ENCODE measurements around the gene ACSL6.

Gene ACSL6

GRCh38 chr5:131966551-131966950 lies 44.9 kb downstream of the ACSL6 start:
- in situ Hi-C loops (cut with MboI; ENCODE audit: low pct_unique_long_range_greater_than_20kb, low sequenced_read_pairs) = no loop called here
- no peak for DNase-seq

- no peak for DNase-seq
- in situ Hi-C loops (cut with MboI; ENCODE audit: low pct_unique_long_range_greater_than_20kb, low sequenced_read_pairs) = no loop called here
Observed at GRCh38 chr5:131965826-131966415, 45.5 kb downstream of the ACSL6 start.

GRCh38 chr5:131959906-131960305 lies 51.6 kb downstream of the ACSL6 start:
- in situ Hi-C loops (cut with MboI; ENCODE audit: low pct_unique_long_range_greater_than_20kb, low sequenced_read_pairs) = no loop called here
- no peak for DNase-seq

GRCh38 chr5:131959136-131959535 lies 52.3 kb downstream of the ACSL6 start:
- in situ Hi-C loops (cut with MboI; ENCODE audit: low pct_unique_long_range_greater_than_20kb, low sequenced_read_pairs) = no loop called here
- no peak for DNase-seq

- in situ Hi-C loops (cut with MboI; ENCODE audit: low pct_unique_long_range_greater_than_20kb, low sequenced_read_pairs) = no loop called here
- no peak for DNase-seq
Observed at GRCh38 chr5:131957721-131958441, 53.6 kb downstream of the ACSL6 start.

- no peak for DNase-seq
- in situ Hi-C loops (cut with MboI; ENCODE audit: low pct_unique_long_range_greater_than_20kb, low sequenced_read_pairs) = no loop called here
Observed at GRCh38 chr5:131953969-131954368, 57.5 kb downstream of the ACSL6 start.

GRCh38 chr5:131952301-131952857 lies 59.1 kb downstream of the ACSL6 start:
- no peak for DNase-seq
- in situ Hi-C loops (cut with MboI; ENCODE audit: low pct_unique_long_range_greater_than_20kb, low sequenced_read_pairs) = no loop called here

- in situ Hi-C loops (cut with MboI; ENCODE audit: low pct_unique_long_range_greater_than_20kb, low sequenced_read_pairs) = no loop called here
Observed at GRCh38 chr5:131950706-131951105, 60.8 kb downstream of the ACSL6 start.

GRCh38 chr5:131947445-131947844 lies 64.0 kb downstream of the ACSL6 start:
- in situ Hi-C loops (cut with MboI; ENCODE audit: low pct_unique_long_range_greater_than_20kb, low sequenced_read_pairs) = no loop called here
- DNase-seq = no peak

More at GRCh38 chr5:131950706-131951105, 60.8 kb downstream of the ACSL6 start:
- DNase-seq = no peak

GRCh38 chr5:131945551-131946168 lies 65.8 kb downstream of the ACSL6 start, which contains the start of gene MEIKIN:
Gene MEIKIN (minus strand): TSS chr5:131945663. CDS start chr5:131945505, 158 bp downstream.
- in situ Hi-C loops (cut with MboI; ENCODE audit: low pct_unique_long_range_greater_than_20kb, low sequenced_read_pairs) = no loop called here
- no peak for DNase-seq

- DNase-seq = peak; percentile 42
- in situ Hi-C loops (cut with MboI; ENCODE audit: low pct_unique_long_range_greater_than_20kb, low sequenced_read_pairs) = no loop called here
Observed at GRCh38 chr5:131944702-131945550, 66.5 kb downstream of the ACSL6 start.

GRCh38 chr5:131943916-131944315 lies 67.5 kb downstream of the ACSL6 start:
- DNase-seq = peak; percentile 51
- in situ Hi-C loops (cut with MboI; ENCODE audit: low pct_unique_long_range_greater_than_20kb, low sequenced_read_pairs) = no loop called here

- in situ Hi-C loops (cut with MboI; ENCODE audit: low pct_unique_long_range_greater_than_20kb, low sequenced_read_pairs) = no loop called here
- DNase-seq = no peak
Observed at GRCh38 chr5:131942016-131942415, 69.4 kb downstream of the ACSL6 start.

GRCh38 chr5:131939690-131940345 lies 71.6 kb downstream of the ACSL6 start:
- peak; percentile 60 for DNase-seq
- in situ Hi-C loops (cut with MboI; ENCODE audit: low pct_unique_long_range_greater_than_20kb, low sequenced_read_pairs) = no loop called here

GRCh38 chr5:131932235-131932634 lies 79.2 kb downstream of the ACSL6 start:
- DNase-seq = no peak
- in situ Hi-C loops (cut with MboI; ENCODE audit: low pct_unique_long_range_greater_than_20kb, low sequenced_read_pairs) = no loop called here

GRCh38 chr5:131928957-131929356 lies 82.5 kb downstream of the ACSL6 start:
- no peak for DNase-seq
- in situ Hi-C loops (cut with MboI; ENCODE audit: low pct_unique_long_range_greater_than_20kb, low sequenced_read_pairs) = no loop called here

- in situ Hi-C loops (cut with MboI; ENCODE audit: low pct_unique_long_range_greater_than_20kb, low sequenced_read_pairs) = no loop called here
- DNase-seq = no peak
Observed at GRCh38 chr5:131926168-131926567, 85.3 kb downstream of the ACSL6 start.

- in situ Hi-C loops (cut with MboI; ENCODE audit: low pct_unique_long_range_greater_than_20kb, low sequenced_read_pairs) = no loop called here
- DNase-seq = no peak
Observed at GRCh38 chr5:131916481-131916880, 95.0 kb downstream of the ACSL6 start.

- DNase-seq = no peak
- in situ Hi-C loops (cut with MboI; ENCODE audit: low pct_unique_long_range_greater_than_20kb, low sequenced_read_pairs) = no loop called here
Observed at GRCh38 chr5:131914472-131914871, 97.0 kb downstream of the ACSL6 start.
